ENCODE data around the gene RBMS1. TPM values are rescaled to one million over a fixed set of nuclear protein-coding genes. Genes with fewer than 3 reads are reported as not detected.

The RBMS1 gene
- total and polyA plus RNA-seq, 2 of the 13 experiments (the other 11 are each of a cell fraction or from before 2014, with no cell fraction given): 55.5 to 110 TPM

GRCh38 chr2:160352500-160352899, 141.1 kb downstream of the RBMS1 start:
- BruUV-seq (replicated peaks): no TSS peak
- WGBS (ENCODE audit: low lambda C conversion rate): 80% methylated on average over 5 of the region's 5 CpGs
- CTCF ChIA-PET (ENCODE audit: low intra/inter-chr PET ratio, low total read pairs): no interaction called here

GRCh38 chr2:160351956-160352355, 141.7 kb downstream of the RBMS1 start:
- no peak overlapping the region for H3K9ac ChIP-seq (ENCODE audit: insufficient read depth, low read depth, low read length)
- no peak overlapping the region for H3K27ac ChIP-seq (ENCODE audit: extremely low read length, insufficient read depth, low read length)
- in situ Hi-C loops (cut with HindIII; ENCODE audit: extremely low pct_ligation_motif_present, low pct_unique_long_range_greater_than_20kb): no loop called here
- DNase-seq (ENCODE audit: low spot score) (no peak), ATAC-seq (no peak), FAIRE-seq (no peak)
- H2AFZ ChIP-seq (ENCODE audit: low read length): no peak overlapping the region
- POLR2A ChIA-PET: no interaction called here
- 92% methylated on average over 4 of the region's 4 CpGs for WGBS (ENCODE audit: low lambda C conversion rate)
- H3K27me3 ChIP-seq (ENCODE audit: control insufficient read depth in 1 of 2, insufficient read depth in 2 of 2, low read length in 2 of 2): no peaks in the 10 kb centered on the region
- H3K4me2 ChIP-seq (ENCODE audit: low read depth, low read length): no peak overlapping the region
- intact Hi-C loops (cut with micrococcal nuclease; ENCODE audit: unreplicated experiment): no loop called here
- TF ChIP-seq FOXK2 (IDR thresholded peaks at IDR 0.05) (no peak), HIC2 (CRISPR knock-in tag; IDR thresholded peaks at IDR 0.05; ENCODE audit: low read depth) (no peak), TRIM24 (CRISPR knock-in tag; IDR thresholded peaks at IDR 0.05) (no peak), ZNF550 (CRISPR knock-in tag; IDR thresholded peaks at IDR 0.05; ENCODE audit: borderline replicate concordance) (no peak), ONECUT2 (CRISPR knock-in tag; IDR thresholded peaks at IDR 0.05) (no peak), TEF (CRISPR knock-in tag; IDR thresholded peaks at IDR 0.05) (no peak)
- no peak overlapping the region for H3K4me3 ChIP-seq (replicated peaks in 1 of 3; ENCODE audit: insufficient read depth in 1 of 3, low read depth in 2 of 3, low read length in 3 of 3)
- H3K4me1 ChIP-seq (ENCODE audit: insufficient read depth, low read length): no peaks in the 10 kb centered on the region
- H3K36me3 ChIP-seq (replicated peaks in 1 of 2; ENCODE audit: control insufficient read depth in 1 of 2, insufficient read depth in 2 of 2, low read length in 2 of 2): peaks cover 7 to 8% of the 10 kb centered on the region in 2 experiments; a peak in 3 of 5 replicates
- CTCF ChIA-PET (ENCODE audit: low intra/inter-chr PET ratio, low total read pairs): no interaction called here
- H4K20me1 ChIP-seq (ENCODE audit: insufficient read depth, low read length): 0 out of 2 replicates have a peak, but pooled peaks cover 4% of the 10 kb centered on the region
- no peaks in the 10 kb centered on the region for H3K9me3 ChIP-seq (ENCODE audit: low read length)
- H3K79me2 ChIP-seq (ENCODE audit: insufficient read depth, low read length): no peaks in the 10 kb centered on the region
- BruUV-seq (replicated peaks): no TSS peak

More at GRCh38 chr2:160352500-160352899, 141.1 kb downstream of the RBMS1 start:
- Histone ChIP-seq H3K27me3 (ENCODE audit: control insufficient read depth in 1 of 2, insufficient read depth in 2 of 2, low read length in 2 of 2) (no peaks in the 10 kb centered on the region), H4K20me1 (ENCODE audit: insufficient read depth, low read length) (0 out of 2 replicates have a peak, but pooled peaks cover 4% of the 10 kb centered on the region), H3K9me3 (ENCODE audit: low read length) (no peaks in the 10 kb centered on the region), H3K4me2 (ENCODE audit: low read depth, low read length) (no peak overlapping the region), H3K4me3 (replicated peaks in 1 of 3; ENCODE audit: insufficient read depth in 1 of 3, low read depth in 2 of 3, low read length in 3 of 3) (no peak overlapping the region), H3K9ac (ENCODE audit: insufficient read depth, low read depth, low read length) (no peak overlapping the region), H3K79me2 (ENCODE audit: insufficient read depth, low read length) (no peaks in the 10 kb centered on the region), H3K36me3 (replicated peaks in 1 of 2; ENCODE audit: control insufficient read depth in 1 of 2, insufficient read depth in 2 of 2, low read length in 2 of 2) (peaks cover 7 to 8% of the 10 kb centered on the region in 2 experiments; a peak in 3 of 5 replicates), H3K27ac (ENCODE audit: extremely low read length, insufficient read depth, low read length) (no peak overlapping the region), H2AFZ (ENCODE audit: low read length) (no peak overlapping the region), H3K4me1 (ENCODE audit: insufficient read depth, low read length) (no peaks in the 10 kb centered on the region)
- POLR2A ChIA-PET: no interaction called here
- ATAC-seq: no peak
- TF ChIP-seq SMYD3 (CRISPR knock-in tag; IDR thresholded peaks at IDR 0.05) (no peak), ATF7 (IDR thresholded peaks at IDR 0.05) (0 out of 2 replicates have a peak, but pooled peaks have one; percentile 28), ATF7 (CRISPR knock-in tag; IDR thresholded peaks at IDR 0.05) (no peak), RORA (CRISPR knock-in tag; IDR thresholded peaks at IDR 0.05) (no peak), AHR (CRISPR knock-in tag; IDR thresholded peaks at IDR 0.05) (no peak), CREB1 (IDR thresholded peaks at IDR 0.05) (0 out of 2 replicates have a peak, but pooled peaks have one; percentile 1), CREB1 (CRISPR knock-in tag; IDR thresholded peaks at IDR 0.05) (no peak), HOXD1 (CRISPR knock-in tag; IDR thresholded peaks at IDR 0.05) (no peak), YY1 (IDR thresholded peaks at IDR 0.05; ENCODE audit: insufficient read depth, insufficient replicate concordance, low read depth, low read length) (no peak), AKAP8 (CRISPR knock-in tag; IDR thresholded peaks at IDR 0.05) (no peak)
- FAIRE-seq: no peak
- intact Hi-C loops (cut with micrococcal nuclease; ENCODE audit: unreplicated experiment): no loop called here
- no peak for DNase-seq (ENCODE audit: low spot score)
- in situ Hi-C loops (cut with HindIII; ENCODE audit: extremely low pct_ligation_motif_present, low pct_unique_long_range_greater_than_20kb): no loop called here

Measured in HepG2 (cell line).